Hepatocyte (in vitro differentiated cells): ENCODE data around the gene RNF2. TPM values are rescaled to one million over a fixed set of nuclear protein-coding genes. Genes with fewer than 3 reads are reported as not detected.

Source experiments
- DNase-seq: peaks from one replicate; pipeline ENCODE4 v3.0.0-alpha.2; 2016; ENCODE audit warnings: low spot score
- H2AFZ ChIP-seq: fragments of 200-600 bp; sonication (generic); 2 replicates; pipeline ENCODE4 v1.6.0; 2016; ENCODE audit warnings: antibody characterized with exemption, mild to moderate bottlenecking
- H3K27ac ChIP-seq: fragments of 200-600 bp; sonication (generic); 2 replicates; pipeline ENCODE4 v1.5.1; 2016; ENCODE audit warnings: mild to moderate bottlenecking
- H3K27me3 ChIP-seq: fragments of 200-600 bp; sonication (generic); 2 replicates; pipeline ENCODE4 v1.6.1; 2016
- H3K36me3 ChIP-seq: fragments of 200-600 bp; sonication (generic); replicated peaks from 2 replicates; pipeline ENCODE4 v1.5.1; 2016; ENCODE audit warnings: low read depth; ENCODE audit not compliant: insufficient read depth
- H3K4me1 ChIP-seq: fragments of 200-600 bp; sonication (generic); 2 replicates; pipeline ENCODE4 v1.5.1; 2016; ENCODE audit warnings: mild to moderate bottlenecking, moderate library complexity; ENCODE audit not compliant: insufficient read depth
- H3K4me2 ChIP-seq: fragments of 200-600 bp; sonication (generic); 2 replicates; pipeline ENCODE4 v1.6.0; 2016
- H3K4me3 ChIP-seq: fragments of 200-600 bp; sonication (generic); 2 replicates; pipeline ENCODE4 v1.5.1; 2016; ENCODE audit warnings: mild to moderate bottlenecking
- H3K79me2 ChIP-seq: fragments of 200-600 bp; sonication (generic); 2 replicates; pipeline ENCODE4 v1.6.0; 2017; ENCODE audit warnings: mild to moderate bottlenecking
- H3K9me2 ChIP-seq: fragments of 200-600 bp; sonication (generic); replicated peaks from 2 replicates; pipeline ENCODE4 v1.6.0; 2017; ENCODE audit warnings: mild to moderate bottlenecking; ENCODE audit not compliant: insufficient read depth
- H3K9me3 ChIP-seq: fragments of 200-600 bp; sonication (generic); 2 replicates; pipeline ENCODE4 v1.5.1; 2016; ENCODE audit warnings: low read depth, mild to moderate bottlenecking
- H4K20me1 ChIP-seq: fragments of 200-600 bp; sonication (generic); 2 replicates; pipeline ENCODE4 v1.6.0; 2016; ENCODE audit warnings: mild to moderate bottlenecking; ENCODE audit not compliant: insufficient read depth, poor library complexity, severe bottlenecking
- EZH2 ChIP-seq: fragments of 200-600 bp; sonication (generic); IDR thresholded peaks from 2 replicates; pipeline ENCODE4 v1.6.1; 2016; ENCODE audit warnings: antibody characterized with exemption, mild to moderate bottlenecking, borderline replicate concordance
- EZH2phosphoT487 ChIP-seq: fragments of 200-600 bp; sonication (generic); IDR thresholded peaks from one replicate; pipeline ENCODE4 v1.6.1; 2018; ENCODE audit warnings: antibody characterized with exemption, mild to moderate bottlenecking, low read depth, moderate library complexity; ENCODE audit not compliant: unreplicated experiment, severe bottlenecking
- WGBS: methylation state at CpG from one replicate; pipeline ENCODE4 v1.1.6; 2016; ENCODE audit warnings: low lambda C conversion rate; ENCODE audit errors: missing lambda C conversion rate; 5-methylcytosine and 5-hydroxymethylcytosine counted together
- polyA plus RNA-seq: library from polyadenylated mRNA; unstranded; fragments of >200 nt; fragmentation: Nextera tagmentation; extraction: Ambion mirVana; gene quantifications from 2 replicates; pipeline ENCODE4 v1.2.1, GENCODE V29; 2016
- total RNA-seq: library from RNA; depleted of rRNA; stranded (reverse); fragments of >200 nt; gene quantifications from 2 replicates; pipeline ENCODE4 v1.2.3, GENCODE V29; 2014
- TF ChIP-seq, protein P1 (sequence below): fragments of 200-600 bp; sonication (generic); IDR thresholded peaks from 2 replicates; pipeline ENCODE4 v1.5.1; 2016; ENCODE audit warnings: antibody characterized with exemption, mild to moderate bottlenecking; ENCODE audit not compliant: poor library complexity

RNF2 gene
- total and polyA plus RNA-seq, 2 experiments from 2014 or later: 20.3 to 24.6 TPM

- Histone ChIP-seq H4K20me1 (no peaks in the 10 kb centered on the region), H3K27me3 (no peaks in the 10 kb centered on the region), H3K4me3 (no peak overlapping the region), H3K9me2 (no peaks in the 10 kb centered on the region), H3K27ac (peak overlapping the region; percentile 68), H3K79me2 (no peaks in the 10 kb centered on the region), H3K36me3 (no peaks in the 10 kb centered on the region), H3K9me3 (no peaks in the 10 kb centered on the region), H2AFZ (no peak overlapping the region), H3K4me2 (no peak overlapping the region), H3K4me1 (peaks cover 9% of the 10 kb centered on the region)
- TF ChIP-seq, protein P1, sequence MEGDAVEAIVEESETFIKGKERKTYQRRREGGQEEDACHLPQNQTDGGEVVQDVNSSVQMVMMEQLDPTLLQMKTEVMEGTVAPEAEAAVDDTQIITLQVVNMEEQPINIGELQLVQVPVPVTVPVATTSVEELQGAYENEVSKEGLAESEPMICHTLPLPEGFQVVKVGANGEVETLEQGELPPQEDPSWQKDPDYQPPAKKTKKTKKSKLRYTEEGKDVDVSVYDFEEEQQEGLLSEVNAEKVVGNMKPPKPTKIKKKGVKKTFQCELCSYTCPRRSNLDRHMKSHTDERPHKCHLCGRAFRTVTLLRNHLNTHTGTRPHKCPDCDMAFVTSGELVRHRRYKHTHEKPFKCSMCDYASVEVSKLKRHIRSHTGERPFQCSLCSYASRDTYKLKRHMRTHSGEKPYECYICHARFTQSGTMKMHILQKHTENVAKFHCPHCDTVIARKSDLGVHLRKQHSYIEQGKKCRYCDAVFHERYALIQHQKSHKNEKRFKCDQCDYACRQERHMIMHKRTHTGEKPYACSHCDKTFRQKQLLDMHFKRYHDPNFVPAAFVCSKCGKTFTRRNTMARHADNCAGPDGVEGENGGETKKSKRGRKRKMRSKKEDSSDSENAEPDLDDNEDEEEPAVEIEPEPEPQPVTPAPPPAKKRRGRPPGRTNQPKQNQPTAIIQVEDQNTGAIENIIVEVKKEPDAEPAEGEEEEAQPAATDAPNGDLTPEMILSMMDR: no peak
- no peak for TF ChIP-seq EZH2
- DNase-seq: peak; percentile 67
- WGBS: 75% methylated on average over 2 of the region's 2 CpGs
Observed at GRCh38 chr1:185017338-185017737, 28.0 kb upstream of the RNF2 start.

DNA sequence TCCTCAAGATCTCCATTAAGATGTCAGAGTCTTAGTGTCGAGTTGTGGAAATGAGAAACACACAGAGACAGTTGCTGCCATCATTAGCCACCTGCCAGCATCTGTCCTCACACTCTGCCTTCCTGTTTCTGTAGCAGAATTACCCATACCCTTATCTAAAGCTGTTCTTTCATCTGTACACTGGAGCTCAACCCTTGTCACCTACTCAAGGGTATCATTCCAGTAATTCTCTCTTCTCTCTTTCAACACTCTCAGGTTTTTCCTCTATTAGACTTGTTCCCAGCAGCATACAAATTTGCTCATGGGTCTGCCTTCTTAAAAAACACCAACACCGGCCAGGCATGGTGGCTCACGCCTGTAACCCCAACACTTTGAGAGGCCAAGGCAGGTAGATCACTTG lies 27.4 kb upstream of the RNF2 start:
- Histone ChIP-seq H3K4me3 (no peak overlapping the region), H3K27me3 (no peaks in the 10 kb centered on the region), H4K20me1 (no peaks in the 10 kb centered on the region), H3K4me2 (no peak overlapping the region), H3K79me2 (no peaks in the 10 kb centered on the region), H3K27ac (peak overlapping the region; percentile 52), H2AFZ (no peak overlapping the region), H3K4me1 (peaks cover 9% of the 10 kb centered on the region), H3K36me3 (no peaks in the 10 kb centered on the region), H3K9me2 (no peaks in the 10 kb centered on the region), H3K9me3 (no peaks in the 10 kb centered on the region)
- DNase-seq: no peak
- TF ChIP-seq EZH2phosphoT487 (no peak), EZH2 (no peak)
- TF ChIP-seq, protein P1: no peak
- 78% methylated on average over 3 of the region's 3 CpGs for WGBS

DNA sequence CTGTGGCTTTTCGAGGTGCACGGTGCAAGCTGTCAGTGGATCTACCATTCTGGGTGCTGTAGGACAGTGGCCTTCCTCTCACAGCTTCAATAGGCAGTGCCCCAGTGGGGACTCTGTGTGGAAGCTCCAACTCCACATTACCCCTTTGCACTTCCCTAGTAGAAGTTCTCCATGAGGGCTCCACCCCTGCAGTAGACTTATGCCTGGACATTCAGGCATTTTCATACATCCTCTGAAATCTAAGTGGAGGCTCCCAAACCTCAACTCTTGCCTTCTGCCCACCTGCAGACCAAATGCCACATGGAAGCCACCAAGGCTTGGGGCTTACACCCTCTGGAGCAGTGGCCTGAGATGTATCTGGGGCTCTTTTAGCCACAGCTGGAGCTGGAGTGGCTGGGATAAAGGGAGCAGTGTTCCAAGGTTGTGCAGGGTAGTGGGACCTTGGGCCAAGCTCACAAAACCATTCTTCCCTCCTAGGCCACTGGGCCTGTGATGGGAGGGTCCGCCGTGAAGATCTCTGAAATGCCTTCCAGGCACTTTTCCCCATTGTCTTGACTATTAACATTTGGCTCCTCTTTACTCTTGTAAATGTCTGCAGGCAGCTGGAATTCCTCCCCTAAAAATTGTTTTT lies 18.0 kb upstream of the RNF2 start:
- Histone ChIP-seq H3K9me2 (no peaks in the 10 kb centered on the region), H4K20me1 (no peaks in the 10 kb centered on the region), H3K4me1 (no peaks in the 10 kb centered on the region), H2AFZ (no peak overlapping the region), H3K4me2 (no peak overlapping the region), H3K27ac (no peak overlapping the region), H3K4me3 (no peak overlapping the region), H3K79me2 (no peaks in the 10 kb centered on the region), H3K36me3 (no peaks in the 10 kb centered on the region), H3K27me3 (no peaks in the 10 kb centered on the region), H3K9me3 (no peaks in the 10 kb centered on the region)
- TF ChIP-seq EZH2 (no peak), EZH2phosphoT487 (no peak)
- TF ChIP-seq, protein P1: no peak
- no peak for DNase-seq
- 98% methylated on average over 4 of the region's 4 CpGs for WGBS

GRCh38 chr1:185033686-185034085 lies 11.7 kb upstream of the RNF2 start:
- Histone ChIP-seq H2AFZ (no peak overlapping the region), H3K27me3 (no peaks in the 10 kb centered on the region), H3K4me1 (no peaks in the 10 kb centered on the region), H3K4me3 (no peak overlapping the region), H3K9me2 (no peaks in the 10 kb centered on the region), H3K9me3 (no peaks in the 10 kb centered on the region), H3K4me2 (no peak overlapping the region), H3K36me3 (no peaks in the 10 kb centered on the region), H4K20me1 (no peaks in the 10 kb centered on the region), H3K79me2 (no peaks in the 10 kb centered on the region), H3K27ac (no peak overlapping the region)
- WGBS: 32% methylated on average over 3 of the region's 3 CpGs
- DNase-seq: no peak
- TF ChIP-seq, protein P1: no peak
- TF ChIP-seq EZH2 (no peak), EZH2phosphoT487 (no peak)
